HepG2 (cell line): ENCODE measurements around the gene COL26A1. TPM values are rescaled to one million over a fixed set of nuclear protein-coding genes. Genes with fewer than 3 reads are reported as not detected.

Experiments used
- ATM ChIP-seq: fragments of 450-650 bp; IDR thresholded peaks from 2 replicates; pipeline ENCODE4 v1.7.1; 2017; ENCODE audit warnings: mild to moderate bottlenecking, borderline replicate concordance
- CTCF ChIP-seq: sonication (generic); formaldehyde crosslinking; IDR thresholded peaks from 2 replicates; pipeline ENCODE4 v1.5.0; 2020; ENCODE audit warnings: mild to moderate bottlenecking, missing genetic modification reagents, moderate library complexity
- KDM4B ChIP-seq: sonication (generic); formaldehyde crosslinking; IDR thresholded peaks from 2 replicates; pipeline ENCODE4 v1.4.0; 2020; ENCODE audit warnings: missing genetic modification reagents
- NCOA5 ChIP-seq: sonication (generic); formaldehyde crosslinking; IDR thresholded peaks from 2 replicates; pipeline ENCODE4 v1.4.0; 2020; ENCODE audit warnings: missing genetic modification reagents
- NONO ChIP-seq, 2 experiments: fragments of 450-650 bp in 1 of 2; sonication (generic) in 1 of 2; formaldehyde crosslinking in 1 of 2; IDR thresholded peaks in 1 of 2; conservative IDR thresholded peaks in 1 of 2; 2 replicates each; pipeline versions ENCODE4 v1.6.1 to v1.8.0; 2017 to 2022; ENCODE audit warnings: mild to moderate bottlenecking in 1 of 2, missing genetic modification reagents in 1 of 2, moderate library complexity in 1 of 2
- PATZ1 ChIP-seq: sonication (generic); formaldehyde crosslinking; IDR thresholded peaks from 2 replicates; pipeline ENCODE4 v1.4.0; 2020; ENCODE audit warnings: missing genetic modification reagents
- PREB ChIP-seq: sonication (generic); formaldehyde crosslinking; IDR thresholded peaks from 2 replicates; pipeline ENCODE4 v1.4.0; 2020; ENCODE audit warnings: missing genetic modification reagents
- SAP130 ChIP-seq: IDR thresholded peaks from 2 replicates; pipeline ENCODE4 v1.6.1; 2016; ENCODE audit warnings: low read depth
- SP2 ChIP-seq: sonication (generic); formaldehyde crosslinking; IDR thresholded peaks from 2 replicates; pipeline ENCODE4 v1.5.1; 2020; ENCODE audit warnings: mild to moderate bottlenecking, missing genetic modification reagents
- STAG1 ChIP-seq: sonication (generic); formaldehyde crosslinking; IDR thresholded peaks from 2 replicates; pipeline ENCODE4 v1.4.0; 2020; ENCODE audit warnings: missing genetic modification reagents
- ZFP91 ChIP-seq: sonication (generic); formaldehyde crosslinking; IDR thresholded peaks from 2 replicates; pipeline ENCODE4 v1.9.0; 2022; ENCODE audit warnings: missing genetic modification reagents, mild to moderate bottlenecking, borderline replicate concordance
- ZIK1 ChIP-seq: sonication (generic); formaldehyde crosslinking; IDR thresholded peaks from 2 replicates; pipeline ENCODE4 v1.5.0; 2020; ENCODE audit warnings: mild to moderate bottlenecking, low read depth, missing genetic modification reagents, borderline replicate concordance
- ZNF207 ChIP-seq: fragments of 450-650 bp; IDR thresholded peaks from 2 replicates; pipeline ENCODE4 v1.6.1; 2016; ENCODE audit warnings: antibody characterized with exemption, borderline replicate concordance
- ZNF280D ChIP-seq: sonication (generic); formaldehyde crosslinking; IDR thresholded peaks from 2 replicates; pipeline ENCODE4 v1.5.1; 2020; ENCODE audit warnings: mild to moderate bottlenecking, missing genetic modification reagents
- ZNF598 ChIP-seq: sonication (generic); formaldehyde crosslinking; IDR thresholded peaks from 2 replicates; pipeline ENCODE4 v1.5.1; 2020; ENCODE audit warnings: mild to moderate bottlenecking, missing genetic modification reagents, borderline replicate concordance
- ZNF883 ChIP-seq: sonication (generic); formaldehyde crosslinking; IDR thresholded peaks from 2 replicates; pipeline ENCODE4 v1.5.1; 2020; ENCODE audit warnings: mild to moderate bottlenecking, missing genetic modification reagents; ENCODE audit errors: not compliant biosample characterization
- polyA plus RNA-seq, 8 experiments: library from polyadenylated mRNA; depleted of rRNA in 3 of 8; stranded (reverse) in 7 of 8; unstranded in 1 of 8; fragments of >200 nt; fragmentation: Illumina TruSeq in 4 of 8; extraction: Trizol in 4 of 8; gene quantifications; 2 replicates each; pipeline versions ENCODE4 v1.2.1 to v1.2.3, GENCODE V29; 2011 to 2016; ENCODE audit warnings: low read depth in 4 of 8, missing spikeins in 1 of 8, mixed read lengths in 1 of 8; ENCODE audit not compliant: insufficient read depth in 1 of 8
- total RNA-seq, 5 experiments: library from RNA; depleted of rRNA; stranded (reverse); fragments of >200 nt; fragmentation: Illumina TruSeq; extraction: Trizol; gene quantifications; 2 replicates each; pipeline ENCODE4 v1.2.3, GENCODE V29; 2016; ENCODE audit warnings: low read depth in 1 of 5

COL26A1 gene
- total and polyA plus RNA-seq, 2 of the 13 experiments (the other 11 are each of a cell fraction or from before 2014, with no cell fraction given): 7.8 to 9.2 TPM

- TF ChIP-seq SAP130 (peak; percentile 93), ZNF598 (0 out of 2 replicates have a peak, but pooled peaks have one; percentile 24), ZFP91 (CRISPR knock-in tag) (peak; percentile 80; the same call in 1 of the 2 replicates), PATZ1 (CRISPR knock-in tag) (peak; percentile 32; the same call in 1 of the 2 replicates), ZIK1 (0 out of 2 replicates have a peak, but pooled peaks have one; percentile 9), ZNF280D (CRISPR knock-in tag) (peak; percentile 43; the same call in 1 of the 2 replicates), ZNF883 (CRISPR knock-in tag) (peak; percentile 64), ATM (no peak), NONO (IDR thresholded peaks at IDR 0.05) (no peak), NONO (CRISPR knock-in tag; conservative IDR thresholded peaks at IDR 0.05) (peak; percentile 15; the same call in 1 of the 2 replicates), CTCF (CRISPR knock-in tag) (peak; percentile 73), KDM4B (CRISPR knock-in tag) (no peak), PREB (no peak), ZNF207 (no peak), SP2 (CRISPR knock-in tag) (0 out of 2 replicates have a peak, but pooled peaks have one; percentile 32), STAG1 (CRISPR knock-in tag) (peak; percentile 68), NCOA5 (CRISPR knock-in tag) (no peak)
Measured at GRCh38 chr7:101321491-101322401, 40.9 kb upstream of the COL26A1 start, which contains the start of gene IFT22 (continued).
